Epithelial cell of prostate (primary cell): ENCODE data around the gene HEXB.
"Not testable (repeated sequence)": the region's sequence is repeated elsewhere in the genome, so short reads cannot be mapped to it uniquely, and the experiment has no call there.

Experiments used
- DNase-seq: peaks from one replicate; pipeline ENCODE4 v3.0.0-alpha.2; 2011; ENCODE audit warnings: low read depth, low spot score
- H3K27ac ChIP-seq: fragments of 450-650 bp; 2 replicates; pipeline ENCODE4 v1.5.1; 2017; ENCODE audit warnings: mild to moderate bottlenecking

Gene HEXB

GRCh38 chr5:74655716-74656115 lies 29.3 kb upstream of the HEXB start:
- no peak overlapping the region for H3K27ac ChIP-seq
- DNase-seq = no peak

GRCh38 chr5:74657165-74657564 lies 27.9 kb upstream of the HEXB start:
- no peak overlapping the region for H3K27ac ChIP-seq

GRCh38 chr5:74659172-74659571 lies 25.9 kb upstream of the HEXB start:
- DNase-seq = no peak
- no peak overlapping the region for H3K27ac ChIP-seq

More at GRCh38 chr5:74657165-74657564, 27.9 kb upstream of the HEXB start:
- no peak for DNase-seq

GRCh38 chr5:74660140-74660539 lies 24.9 kb upstream of the HEXB start:
- DNase-seq = no peak

GRCh38 chr5:74660873-74661272 lies 24.2 kb upstream of the HEXB start:
- no peak for DNase-seq
- H3K27ac ChIP-seq = no peak overlapping the region

More at GRCh38 chr5:74660140-74660539, 24.9 kb upstream of the HEXB start:
- no peak overlapping the region for H3K27ac ChIP-seq

GRCh38 chr5:74664551-74664950 lies 20.5 kb upstream of the HEXB start:
- DNase-seq = no peak
- no peak overlapping the region for H3K27ac ChIP-seq

GRCh38 chr5:74665273-74665672 lies 19.8 kb upstream of the HEXB start:
- no peak for DNase-seq
- no peak overlapping the region for H3K27ac ChIP-seq

GRCh38 chr5:74665816-74666215 lies 19.2 kb upstream of the HEXB start:
- no peak overlapping the region for H3K27ac ChIP-seq
- DNase-seq = no peak

GRCh38 chr5:74667396-74667795 lies 17.6 kb upstream of the HEXB start:
- H3K27ac ChIP-seq = no peak overlapping the region
- DNase-seq = no peak

- no peak for DNase-seq
- H3K27ac ChIP-seq = no peak overlapping the region
Observed at GRCh38 chr5:74669821-74670220, 15.2 kb upstream of the HEXB start.

- DNase-seq = no peak
- no peak overlapping the region for H3K27ac ChIP-seq
Observed at GRCh38 chr5:74670396-74671038, 14.5 kb upstream of the HEXB start.

- DNase-seq = no peak
- no peak overlapping the region for H3K27ac ChIP-seq
Observed at GRCh38 chr5:74672215-74672877, 12.7 kb upstream of the HEXB start.

GRCh38 chr5:74673011-74673790 lies 11.8 kb upstream of the HEXB start:
- no peak overlapping the region for H3K27ac ChIP-seq

GRCh38 chr5:74676466-74676865 lies 8.6 kb upstream of the HEXB start:
- H3K27ac ChIP-seq, DNase-seq: not testable (repeated sequence)

More at GRCh38 chr5:74673011-74673790, 11.8 kb upstream of the HEXB start:
- DNase-seq = no peak

- not testable (repeated sequence) for H3K27ac ChIP-seq, DNase-seq
Observed at GRCh38 chr5:74678123-74678522, 6.9 kb upstream of the HEXB start.

- not testable (repeated sequence) for H3K27ac ChIP-seq, DNase-seq
Observed at GRCh38 chr5:74679300-74679699, 5.7 kb upstream of the HEXB start.

GRCh38 chr5:74679966-74680365 lies 5.1 kb upstream of the HEXB start:
- no peak for DNase-seq
- H3K27ac ChIP-seq = no peak overlapping the region

GRCh38 chr5:74685979-74686631 lies 1.1 kb downstream of the HEXB start:
- no peak overlapping the region for H3K27ac ChIP-seq
- no peak for DNase-seq

- H3K27ac ChIP-seq = no peak overlapping the region
Observed at GRCh38 chr5:74686962-74687751, 2.1 kb downstream of the HEXB start.

GRCh38 chr5:74693191-74693590 lies 8.2 kb downstream of the HEXB start:
- H3K27ac ChIP-seq = peak overlapping the region; percentile 40
- DNase-seq = peak; percentile 27

More at GRCh38 chr5:74686962-74687751, 2.1 kb downstream of the HEXB start:
- no peak for DNase-seq
